KBM-7 (cell line): ENCODE data around the gene LRFN2.

ENCODE experiments used
- DNase-seq: peaks from one replicate; pipeline ENCODE4 v3.0.0-alpha.2; 2015
- in situ Hi-C: fragments of 300-500 bp; cut with MboI; formaldehyde crosslinking; loops from 2 replicates; pipeline ENCODE4 v1.14.3; 2020; ENCODE audit warnings: low sequenced_read_pairs, low pct_unique_long_range_greater_than_20kb, mixed read lengths

The LRFN2 gene

DNA sequence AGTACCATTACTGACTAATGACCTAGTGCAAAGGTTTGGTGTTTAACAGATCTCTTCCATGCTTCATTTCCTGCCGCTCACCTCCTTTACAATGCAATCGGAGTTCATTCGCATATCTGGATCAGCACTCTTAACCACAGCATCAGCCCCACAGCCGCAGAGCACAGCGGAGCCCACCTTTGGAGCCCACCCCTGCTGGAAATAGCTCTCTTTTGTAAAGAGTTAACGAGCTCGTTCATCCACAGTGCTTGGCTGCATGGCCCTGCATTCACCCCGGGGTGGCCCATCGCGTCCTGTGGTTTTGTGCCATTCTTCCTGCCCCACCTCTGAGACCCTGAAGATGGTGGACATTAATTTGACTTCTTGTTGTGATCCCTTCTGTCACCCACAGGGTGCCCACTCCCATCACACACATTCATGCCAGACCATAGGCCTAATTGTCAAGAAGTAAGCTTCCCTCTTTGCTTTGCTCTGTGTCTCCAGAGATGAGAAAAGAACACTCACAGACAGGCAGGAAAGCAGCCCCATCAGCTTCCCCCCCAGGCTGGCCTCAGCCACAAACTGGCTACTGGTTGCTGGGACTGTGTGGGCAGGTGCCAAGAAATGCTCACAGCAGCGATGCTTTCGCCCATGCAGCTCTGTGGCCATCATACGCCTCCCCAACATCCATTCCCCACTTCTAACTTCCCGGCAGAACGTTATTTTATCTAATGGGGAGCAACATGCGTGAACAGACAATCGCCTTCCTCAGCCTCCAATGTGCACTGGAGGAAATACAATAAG lies 167.0 kb downstream of the LRFN2 start:
- no peak for DNase-seq
- in situ Hi-C loops, result no loop called here

DNA sequence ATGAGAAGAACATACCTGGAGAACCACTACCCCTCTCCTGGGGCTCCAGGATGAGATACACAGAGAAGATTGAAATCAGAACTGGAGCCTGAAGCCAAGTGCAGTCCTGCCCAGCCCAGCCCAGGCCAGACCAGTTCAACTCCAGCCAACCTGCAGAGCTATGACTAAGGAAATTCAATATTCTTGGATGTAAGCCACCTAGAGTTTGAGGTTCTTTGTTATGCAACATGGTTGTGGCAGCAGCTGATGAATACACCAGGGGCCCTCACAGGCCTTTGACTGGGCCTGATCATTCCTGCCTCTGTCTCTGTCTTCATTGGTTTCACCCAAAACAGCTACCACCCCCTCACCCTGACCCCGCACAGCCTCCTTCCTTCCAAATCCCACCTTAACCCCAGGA lies 167.8 kb downstream of the LRFN2 start:
- DNase-seq, result no peak

DNA sequence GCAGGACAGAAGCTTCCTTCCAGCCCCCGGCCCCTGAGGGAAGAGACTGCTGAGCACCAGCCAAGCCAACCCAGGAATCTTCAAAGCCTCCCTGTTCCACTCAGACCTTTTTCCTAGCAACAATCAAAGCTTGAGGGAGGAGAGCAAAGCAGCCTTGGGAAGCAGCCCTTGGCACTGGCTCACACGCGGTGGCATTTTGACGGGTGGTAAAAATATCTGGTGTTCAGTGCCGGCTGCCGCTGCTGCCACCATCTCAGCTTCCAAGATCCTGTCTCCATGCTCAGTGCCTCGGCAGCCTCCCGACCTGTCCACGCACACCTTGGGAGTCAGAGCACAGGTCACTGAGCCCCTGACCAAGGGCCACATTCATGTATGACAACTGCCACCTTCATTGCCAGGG lies 170.1 kb downstream of the LRFN2 start:
- in situ Hi-C loops, result no loop called here
- no peak for DNase-seq

More for the DNA sequence above, 167.8 kb downstream of the LRFN2 start:
- in situ Hi-C loops, result no loop called here

DNA sequence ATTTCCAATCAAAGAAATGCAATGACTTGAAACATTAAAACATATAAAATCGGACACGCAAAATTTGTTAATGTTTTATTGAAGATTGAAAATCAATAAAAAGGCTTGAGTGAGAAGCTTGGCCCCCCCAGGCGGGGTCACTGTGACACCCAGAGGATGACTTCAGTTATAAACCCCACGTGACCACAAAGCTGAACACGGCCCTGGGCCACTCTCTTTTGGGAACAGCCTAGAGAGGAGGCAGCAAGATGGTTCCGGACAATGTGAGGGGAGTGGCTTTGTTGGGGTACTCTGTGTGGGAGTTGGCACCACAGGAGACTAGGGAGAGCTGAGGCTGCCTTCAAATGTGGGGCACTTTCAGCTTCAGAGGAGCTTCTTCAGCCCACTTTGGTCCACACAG lies 172.5 kb downstream of the LRFN2 start:
- DNase-seq, result no peak
- in situ Hi-C loops, result no loop called here

DNA sequence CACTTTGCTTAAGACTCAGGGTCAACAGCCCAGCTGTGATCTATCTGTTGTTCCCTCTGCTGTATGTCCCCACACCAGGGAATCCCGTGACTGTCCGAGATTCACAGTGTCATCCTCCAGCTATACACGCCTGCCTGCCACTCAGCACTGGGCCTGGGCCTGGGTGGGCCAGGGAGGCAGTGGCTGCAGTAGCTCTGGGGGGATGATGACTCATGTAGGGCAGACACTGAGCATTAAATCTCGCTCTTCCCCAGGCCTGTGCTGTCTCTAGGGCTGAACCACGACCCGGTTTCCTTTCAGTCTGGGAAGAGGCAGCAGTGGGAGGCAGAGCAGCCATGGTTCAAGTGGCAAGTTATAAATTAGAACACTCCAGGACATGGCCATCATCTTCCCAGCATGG lies 173.9 kb downstream of the LRFN2 start:
- DNase-seq, result no peak
- in situ Hi-C loops, result no loop called here

DNA sequence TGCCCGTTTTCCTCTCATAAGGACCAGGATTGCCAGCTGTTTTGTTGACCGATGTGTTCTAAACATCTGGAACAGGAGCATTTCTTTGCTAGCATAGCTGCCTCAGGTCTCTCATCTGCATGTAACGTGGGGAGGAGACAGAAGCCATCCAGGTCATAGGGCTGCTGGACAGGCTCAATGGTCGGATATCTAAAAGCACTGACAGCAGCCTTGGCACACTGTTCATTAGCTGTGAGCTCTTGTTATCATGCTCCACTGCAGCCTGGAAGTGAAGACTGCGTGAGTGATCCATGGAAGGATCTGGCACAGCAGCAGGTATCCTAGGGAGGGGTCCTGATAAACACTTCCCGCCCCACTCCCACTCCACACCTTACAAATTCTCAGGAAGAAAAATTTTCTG lies 175.3 kb downstream of the LRFN2 start:
- DNase-seq, result no peak
- in situ Hi-C loops, result no loop called here

DNA sequence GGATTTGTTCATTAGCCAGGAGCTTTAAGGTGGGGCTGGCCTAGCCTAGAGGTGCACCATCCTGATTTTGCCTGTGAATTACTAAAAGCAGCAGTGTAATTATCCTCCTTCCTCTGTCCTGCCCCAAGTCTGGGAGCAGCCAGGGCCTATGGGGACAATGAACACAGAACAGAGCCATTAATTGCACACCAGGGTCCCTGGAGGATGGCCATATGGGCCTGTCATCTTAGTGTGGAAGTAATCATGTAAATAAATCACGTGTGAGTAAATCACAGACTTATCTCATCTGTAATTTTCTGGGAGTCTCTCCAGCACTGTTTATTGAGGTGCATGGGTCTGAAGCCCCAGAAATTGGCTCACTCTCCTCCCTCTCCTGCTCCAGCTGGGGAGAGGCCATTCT lies 176.3 kb downstream of the LRFN2 start:
- no peak for DNase-seq
- in situ Hi-C loops, result no loop called here

DNA sequence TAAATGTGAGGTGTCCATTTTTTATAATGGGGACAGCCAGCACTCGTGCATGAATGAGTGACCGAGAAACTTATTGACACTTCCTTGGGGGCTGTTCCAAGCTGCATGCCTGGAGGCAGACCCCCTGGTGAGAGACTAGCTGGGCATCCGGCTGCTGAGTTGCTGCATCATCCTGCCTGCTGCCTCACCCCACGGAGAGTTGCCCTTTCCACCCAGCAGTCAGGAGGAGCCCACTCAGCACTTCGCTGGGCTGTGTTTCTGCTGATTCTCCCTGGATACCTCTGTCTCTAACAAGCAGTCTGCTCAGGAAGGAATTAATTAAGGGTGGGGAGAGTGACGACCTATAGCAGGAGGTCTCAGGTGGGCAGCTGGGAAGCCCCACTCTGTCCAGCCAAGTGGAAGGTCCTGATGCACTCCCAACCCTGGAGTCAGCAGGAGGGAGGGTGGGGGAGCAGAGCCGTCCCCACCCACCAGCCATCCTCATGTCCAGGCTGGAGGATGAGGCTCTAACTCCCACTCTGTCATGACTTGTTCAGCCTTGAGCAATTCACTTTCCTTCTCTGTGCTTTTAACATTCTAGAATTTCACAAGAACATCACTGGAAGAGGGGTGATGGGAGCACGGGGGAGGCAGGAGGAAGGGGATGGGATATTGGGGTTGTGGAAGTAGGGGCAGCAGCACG lies 177.3 kb downstream of the LRFN2 start:
- no peak for DNase-seq
- in situ Hi-C loops, result no loop called here

DNA sequence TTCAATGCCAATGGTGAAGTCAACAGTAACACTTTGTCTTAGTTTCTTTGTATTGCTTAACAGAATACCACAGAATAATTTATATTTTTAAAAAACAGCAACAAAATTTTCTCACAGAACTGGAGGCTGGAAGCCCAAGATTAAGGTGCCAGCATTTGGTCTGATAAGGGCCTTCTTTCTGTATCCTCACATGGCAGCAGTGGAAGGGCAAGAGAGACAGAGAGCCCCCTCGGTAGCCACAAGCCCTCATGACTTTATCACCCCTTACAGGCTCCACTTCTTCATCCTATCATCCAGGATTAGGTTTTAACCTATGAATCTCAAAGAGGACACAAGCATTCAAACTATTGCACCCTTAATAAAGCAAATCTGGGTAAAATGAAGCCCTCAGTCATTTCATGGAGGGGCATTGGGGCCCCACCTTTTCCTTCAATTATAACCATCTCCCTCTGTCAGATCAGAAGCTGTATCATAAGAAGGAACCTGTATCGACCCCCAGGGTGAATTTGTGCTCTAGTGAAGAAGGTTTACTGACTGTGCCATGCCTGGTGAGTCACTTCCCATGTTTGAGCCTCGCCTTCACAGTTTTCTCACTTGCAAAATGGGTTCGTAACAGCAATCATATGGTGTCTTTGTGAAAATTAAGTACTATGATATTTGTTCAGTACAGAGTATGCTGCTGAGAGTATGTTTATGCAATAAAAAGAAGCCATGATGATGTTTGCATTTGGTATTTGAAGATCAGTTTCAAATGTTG lies 178.2 kb downstream of the LRFN2 start:
- in situ Hi-C loops, result no loop called here
- no peak for DNase-seq

DNA sequence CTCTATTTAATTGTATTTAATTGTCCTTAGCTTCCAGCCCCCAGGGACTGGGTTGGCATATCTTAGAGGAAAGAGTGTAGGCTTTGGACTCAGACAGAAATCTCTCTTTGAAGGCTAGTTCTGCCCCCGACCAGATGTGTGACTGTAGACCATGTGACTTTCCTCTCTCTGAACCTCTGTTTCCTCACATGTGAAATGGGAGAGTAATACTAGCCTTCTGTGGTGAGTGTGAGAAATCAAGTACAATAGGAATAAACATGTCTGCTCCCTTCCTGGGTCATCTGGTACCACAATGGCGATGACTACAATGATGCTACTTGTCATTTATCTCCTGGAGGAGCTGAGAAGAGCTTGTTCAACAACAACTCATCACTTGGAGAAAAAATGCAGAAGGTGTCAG lies 179.9 kb downstream of the LRFN2 start:
- no peak for DNase-seq
- in situ Hi-C loops, result no loop called here

DNA sequence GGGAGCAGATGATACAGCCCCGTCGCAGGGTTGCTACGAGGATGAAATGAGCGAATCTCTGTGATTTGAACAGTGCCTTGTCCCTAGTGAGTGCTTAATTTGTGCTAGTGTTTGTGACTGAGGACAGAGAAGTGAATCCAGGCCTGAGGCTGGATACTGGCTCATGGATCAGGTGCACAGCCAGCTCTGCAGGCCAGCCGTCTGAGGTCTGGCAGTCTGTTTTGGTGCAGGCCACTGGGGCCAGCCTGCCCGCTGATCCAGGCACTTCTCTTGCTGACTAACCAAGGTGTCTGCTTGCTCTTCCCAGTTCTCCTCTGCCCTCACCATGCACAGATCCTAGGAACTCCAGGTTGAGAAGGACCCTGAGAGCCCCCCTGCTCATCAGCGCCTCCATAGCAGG lies 181.0 kb downstream of the LRFN2 start:
- in situ Hi-C loops, result no loop called here
- no peak for DNase-seq

DNA sequence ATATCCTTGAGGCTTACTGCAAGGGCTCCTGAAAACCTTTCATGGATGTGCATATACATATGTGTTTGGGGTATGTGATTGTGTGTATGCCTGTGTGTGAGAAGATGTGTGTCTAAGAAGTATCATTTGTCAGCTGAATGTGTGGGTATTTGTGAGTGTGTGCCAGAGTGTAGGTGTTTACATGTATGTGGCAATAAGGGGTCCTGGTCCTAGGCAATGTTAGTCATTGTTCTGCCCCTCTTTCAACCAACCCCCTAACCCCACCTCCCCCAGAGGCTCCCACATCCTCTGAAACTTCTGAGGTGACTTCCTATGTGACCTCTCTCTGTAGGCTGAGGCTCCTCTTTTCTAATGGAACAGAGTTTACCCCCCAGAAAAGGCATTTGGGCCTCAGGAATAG lies 186.4 kb downstream of the LRFN2 start:
- in situ Hi-C loops, result no loop called here
- no peak for DNase-seq

DNA sequence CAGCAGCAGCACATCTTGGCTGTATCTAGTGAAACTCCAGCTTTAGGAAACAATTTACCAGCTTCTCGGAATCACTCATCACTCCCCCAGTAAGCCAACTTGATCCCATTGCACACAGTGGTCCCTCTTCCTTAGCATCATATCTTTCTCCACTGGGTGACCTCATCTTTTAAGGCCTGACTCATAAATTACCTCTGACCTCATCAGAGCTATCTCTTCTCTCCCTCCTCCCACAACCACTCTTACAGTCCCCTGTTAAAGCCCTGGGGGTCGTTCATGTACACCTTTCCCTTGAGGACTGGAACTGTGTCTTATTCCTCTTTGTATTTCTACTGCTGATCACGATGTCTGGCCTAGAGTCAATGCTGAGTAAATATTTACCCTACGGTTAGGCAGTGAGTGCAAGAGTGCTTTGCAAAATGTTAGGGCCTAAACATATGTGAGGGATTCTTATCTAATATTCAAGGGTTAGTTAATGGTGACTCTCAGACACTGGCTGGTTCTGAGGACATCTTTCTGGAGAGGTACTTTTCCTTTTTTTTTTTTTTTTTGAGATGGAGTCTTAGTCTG lies 187.2 kb downstream of the LRFN2 start:
- in situ Hi-C loops, result no loop called here
- no peak for DNase-seq

DNA sequence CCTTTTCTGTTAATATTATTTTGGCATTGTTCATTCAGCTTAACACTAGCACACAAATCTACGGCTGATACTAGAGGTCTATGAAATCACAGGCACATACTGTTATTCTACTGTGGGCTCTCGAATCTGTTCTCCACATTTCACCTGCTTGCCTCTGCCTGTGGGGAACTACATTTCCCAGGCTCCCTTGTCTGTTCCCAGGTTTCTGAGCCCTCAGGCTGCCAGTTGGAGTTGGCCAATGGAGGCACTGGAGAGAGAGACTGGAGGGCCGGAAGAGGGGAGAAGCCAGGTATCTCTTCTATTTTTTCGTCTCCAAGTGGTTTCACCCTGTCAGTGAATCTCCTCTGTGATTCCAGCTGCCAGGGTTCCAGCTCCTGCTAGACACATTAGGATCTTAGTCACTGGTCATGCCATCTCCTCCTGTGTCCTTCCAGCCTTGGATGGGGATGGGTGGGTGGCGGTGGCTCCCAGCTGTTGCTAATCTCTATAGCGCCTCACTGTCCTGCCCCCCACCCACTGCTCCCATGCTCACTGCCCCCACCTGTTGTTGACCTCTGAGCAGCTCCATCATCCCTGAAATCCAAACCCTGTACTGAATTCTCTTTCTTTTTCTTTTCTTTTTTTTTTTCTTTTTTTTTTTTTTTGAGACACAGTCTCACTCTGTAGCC lies 188.2 kb downstream of the LRFN2 start:
- DNase-seq, result no peak
- in situ Hi-C loops, result no loop called here

DNA sequence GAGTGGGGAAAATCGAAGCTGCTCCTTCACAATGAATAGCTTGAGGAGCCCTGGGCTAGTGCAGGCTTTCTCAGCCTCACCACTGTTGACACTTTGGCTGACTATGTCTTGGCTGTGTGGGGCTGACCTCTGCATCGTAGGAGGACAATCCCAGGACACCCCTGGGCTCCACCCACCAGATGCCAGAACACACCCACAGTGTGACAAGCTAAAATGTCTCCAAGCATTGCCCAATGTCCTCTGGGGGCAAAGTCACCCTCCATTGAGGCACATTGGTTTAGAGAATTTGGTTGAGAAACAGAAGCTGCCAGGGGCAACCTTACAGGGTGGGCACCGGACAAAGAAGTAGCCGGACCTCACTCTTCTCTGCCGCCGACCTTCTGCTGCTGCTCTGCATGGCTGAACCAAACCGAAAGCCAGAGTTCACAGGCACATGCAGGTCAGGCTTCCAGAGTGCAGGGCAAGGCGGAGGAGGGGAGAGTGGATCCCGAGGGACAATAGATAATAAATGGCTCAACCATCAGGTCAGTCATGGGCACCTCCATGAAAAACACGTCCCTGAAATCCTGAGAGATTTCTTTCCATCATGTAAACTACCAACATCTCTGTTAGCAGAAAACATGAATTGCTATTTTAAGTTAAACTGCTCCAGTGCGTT lies 189.0 kb downstream of the LRFN2 start:
- in situ Hi-C loops, result no loop called here
- no peak for DNase-seq

DNA sequence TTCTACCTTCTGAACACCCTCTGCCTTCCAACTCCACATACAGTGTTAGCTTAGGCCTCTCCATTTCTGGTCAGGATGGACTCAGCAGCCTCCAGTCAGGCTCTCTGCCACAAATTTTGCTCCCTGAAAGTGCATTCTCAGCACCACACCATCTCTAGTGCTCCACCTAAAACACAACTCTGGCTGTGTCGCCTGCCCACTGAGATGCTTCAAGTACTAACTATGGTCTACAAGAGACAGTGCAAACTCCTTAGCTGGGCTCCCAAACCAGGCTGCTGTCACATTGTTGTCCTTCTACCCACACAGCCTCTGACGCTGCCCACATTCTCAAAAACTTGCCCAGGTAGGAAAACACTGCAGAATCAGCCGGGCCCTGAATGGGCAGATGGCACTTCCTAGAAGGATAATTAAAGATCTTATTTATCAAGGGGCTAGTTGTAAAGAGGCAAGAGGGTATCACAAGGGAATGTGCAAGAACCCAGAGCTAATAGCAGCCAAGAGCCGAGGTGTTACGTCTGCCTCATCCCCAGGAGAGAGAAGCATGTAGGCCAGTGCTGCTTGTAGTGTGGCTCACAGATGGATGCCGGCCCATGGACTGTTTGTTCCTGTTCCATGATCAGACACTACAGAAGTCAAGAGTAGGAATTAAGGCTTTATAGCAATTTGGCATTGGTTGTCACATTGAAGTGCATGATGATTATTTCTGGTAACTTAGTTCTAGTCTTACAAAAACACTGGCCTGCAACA lies 189.7 kb downstream of the LRFN2 start:
- no peak for DNase-seq
- in situ Hi-C loops, result no loop called here

DNA sequence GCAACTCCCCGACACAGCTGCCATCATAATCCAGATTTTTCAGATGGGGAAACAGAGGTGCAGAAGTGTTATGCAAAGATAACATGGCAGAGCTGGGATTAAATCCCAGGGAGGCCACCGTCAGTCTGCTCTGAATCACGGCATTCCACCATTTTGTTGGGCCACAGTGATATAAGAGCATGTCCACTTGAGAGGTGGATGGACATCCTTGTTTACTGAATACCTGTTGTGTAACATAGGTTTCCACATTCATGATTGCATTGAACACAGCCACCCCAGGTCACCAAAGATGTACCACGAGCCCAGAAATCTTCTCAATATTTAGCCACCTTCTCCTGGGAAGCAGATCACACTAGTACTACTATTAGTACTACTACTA lies 191.5 kb downstream of the LRFN2 start:
- DNase-seq, result no peak
- in situ Hi-C loops, result no loop called here

DNA sequence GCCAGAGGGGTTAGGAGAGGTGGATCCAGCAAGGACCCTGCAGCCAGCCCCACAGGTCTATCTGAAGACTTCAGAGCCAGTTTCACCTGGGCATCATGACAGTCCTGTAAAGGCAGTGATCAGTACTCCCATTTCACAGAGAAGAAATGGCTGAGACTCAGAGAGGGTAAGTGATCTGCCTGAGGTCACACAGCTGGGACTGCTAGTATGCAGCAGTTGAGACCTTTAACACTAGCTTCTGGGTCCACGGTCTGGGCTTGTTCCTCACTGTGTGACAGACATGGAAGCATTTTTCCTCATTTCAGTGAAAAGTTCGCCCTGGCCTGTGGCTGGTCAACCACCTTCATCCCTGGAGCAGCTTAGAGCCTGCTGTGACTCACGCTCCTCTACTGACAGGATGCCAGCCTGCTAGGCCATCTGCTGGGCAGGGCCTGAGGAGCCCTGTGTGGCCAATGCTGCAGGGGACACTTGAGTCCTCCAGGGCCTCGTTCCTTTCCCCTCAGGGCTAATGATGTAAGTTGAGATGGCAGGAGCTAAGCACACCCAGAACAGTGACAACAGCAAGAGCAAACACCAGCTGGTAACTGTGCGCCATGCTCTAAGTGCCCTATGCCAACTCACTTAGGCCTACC lies 192.0 kb downstream of the LRFN2 start:
- no peak for DNase-seq
- in situ Hi-C loops, result no loop called here
